ENCODE results near the gene TIGD6.

- TF ChIP-seq POLR2A (IDR thresholded peaks at IDR 0.05) (no peak), CTCF (IDR thresholded peaks at IDR 0.05) (no peak)
Observed at GRCh38 chr5:149979896-149980295, 20.6 kb downstream of the TIGD6 start.
